ENCODE measurements around the gene NUF2.
"Not testable (repeated sequence)": the region's sequence is repeated elsewhere in the genome, so short reads cannot be mapped to it uniquely, and the experiment has no call there.

NUF2 gene

DNA sequence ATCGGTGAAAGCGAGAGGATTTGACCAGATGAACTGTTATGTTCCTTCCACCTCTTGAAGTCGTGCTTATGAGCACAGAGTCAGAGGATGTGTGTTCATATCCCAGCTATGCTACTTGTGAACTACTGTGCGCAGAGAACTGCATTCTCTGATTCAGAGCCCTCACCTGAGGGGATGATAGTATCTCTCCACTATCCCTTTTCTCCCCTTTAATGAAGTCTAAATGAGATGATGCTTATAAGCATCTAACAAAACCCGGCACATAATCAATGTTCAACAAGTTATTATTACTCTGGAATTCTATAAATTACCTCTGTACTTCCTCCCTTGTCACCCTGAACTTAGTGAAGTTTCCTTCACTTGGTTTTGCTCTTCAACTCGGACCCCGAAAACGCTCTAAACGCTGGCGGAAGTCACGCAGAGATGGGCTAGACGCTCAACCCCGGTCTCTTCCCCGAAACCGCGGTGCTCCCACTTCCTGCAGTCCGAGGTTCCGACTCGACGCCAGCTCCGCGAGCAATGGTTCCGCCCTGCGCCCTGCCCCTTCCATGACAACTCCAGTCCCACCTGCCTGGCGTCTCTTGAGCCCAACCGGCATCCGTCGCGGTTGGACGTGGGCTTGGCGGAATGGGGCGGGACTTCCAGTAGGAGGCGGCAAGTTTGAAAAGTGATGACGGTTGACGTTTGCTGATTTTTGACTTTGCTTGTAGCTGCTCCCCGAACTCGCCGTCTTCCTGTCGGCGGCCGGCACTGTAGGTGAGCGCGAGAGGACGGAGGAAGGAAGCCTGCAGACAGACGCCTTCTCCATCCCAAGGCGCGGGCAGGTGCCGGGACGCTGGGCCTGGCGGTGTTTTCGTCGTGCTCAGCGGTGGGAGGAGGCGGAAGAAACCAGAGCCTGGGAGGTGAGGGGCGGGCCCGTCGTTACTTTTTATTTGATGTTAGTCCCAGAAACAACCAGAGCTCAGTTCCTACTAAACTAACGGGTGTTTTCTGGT, at the start of gene NUF2:
Gene NUF2 (plus strand): TSS at position 644 of the 995 bp plus-strand sequence. CDS start 4,098 bp downstream, outside the sequence.
- DNase-seq: peak; percentile 95

DNA sequence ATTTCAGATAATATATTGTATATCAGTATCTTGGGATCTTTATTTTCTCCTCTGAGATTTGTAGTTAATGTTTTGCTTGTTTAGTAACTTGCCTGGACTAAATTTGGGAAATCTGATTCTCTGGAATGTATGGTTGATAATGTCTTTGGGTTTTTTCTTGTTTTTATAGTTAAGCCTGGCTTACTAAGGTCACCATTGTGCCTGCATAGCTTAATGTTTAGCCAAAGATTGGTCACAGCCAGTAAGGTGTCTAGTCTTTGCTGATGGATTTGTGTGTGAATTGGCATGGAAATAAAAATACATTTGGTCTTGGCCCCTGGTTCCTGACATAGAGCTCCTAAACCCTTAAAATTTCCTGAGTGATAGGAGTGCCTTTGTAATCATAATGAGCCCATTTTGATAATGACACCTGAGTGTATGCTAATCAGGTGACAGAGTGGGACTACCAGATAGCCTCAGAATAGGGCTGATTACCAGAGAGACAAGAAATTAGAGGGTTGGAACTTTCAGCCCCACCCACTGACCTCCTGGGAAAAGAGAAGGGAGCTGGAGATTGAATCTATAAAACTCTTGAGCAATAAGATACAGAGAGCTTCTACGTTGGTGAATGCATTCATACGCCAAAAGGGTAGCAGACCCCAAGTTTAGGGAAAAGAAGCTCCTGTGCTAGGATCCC, 47.9 kb upstream of the NUF2 start:
- DNase-seq: no peak

DNA sequence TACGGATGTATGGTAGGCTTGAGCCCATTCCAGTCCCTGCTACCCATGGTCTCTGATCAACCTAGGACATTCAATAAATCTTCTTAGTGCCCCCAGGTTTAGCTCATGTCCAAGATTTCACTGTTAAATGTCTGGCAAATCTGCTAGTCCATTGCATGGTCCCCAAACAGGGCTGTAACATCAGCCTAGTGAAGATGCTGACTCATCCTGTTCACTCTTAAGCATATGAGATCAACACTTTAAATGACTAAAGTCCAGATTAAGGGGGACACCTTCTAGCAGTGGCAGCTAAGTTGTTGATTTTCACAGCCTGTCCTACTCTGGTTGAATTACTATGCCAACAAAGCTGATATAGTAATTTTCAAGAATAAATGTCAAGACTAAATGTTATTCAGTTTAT, 46.5 kb upstream of the NUF2 start:
- no peak for DNase-seq

DNA sequence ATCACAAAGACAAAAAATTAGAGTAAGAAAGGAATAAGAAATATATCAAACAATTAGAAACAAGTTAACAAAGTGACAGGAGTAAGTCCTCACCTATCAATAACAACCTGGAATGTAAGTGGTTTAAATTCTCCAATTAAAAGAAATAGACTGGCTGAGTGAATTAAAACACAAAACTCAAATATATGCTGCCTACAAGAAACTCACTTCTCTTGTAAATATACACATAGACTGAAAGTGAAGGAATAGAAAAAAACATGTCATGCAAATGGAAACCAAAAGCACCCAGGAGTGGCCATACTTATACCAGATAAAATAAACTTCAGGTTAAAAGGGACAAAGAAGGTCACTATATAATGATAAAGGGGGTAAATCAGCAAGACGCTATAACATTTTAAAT, 43.2 kb upstream of the NUF2 start:
- DNase-seq: no peak

DNA sequence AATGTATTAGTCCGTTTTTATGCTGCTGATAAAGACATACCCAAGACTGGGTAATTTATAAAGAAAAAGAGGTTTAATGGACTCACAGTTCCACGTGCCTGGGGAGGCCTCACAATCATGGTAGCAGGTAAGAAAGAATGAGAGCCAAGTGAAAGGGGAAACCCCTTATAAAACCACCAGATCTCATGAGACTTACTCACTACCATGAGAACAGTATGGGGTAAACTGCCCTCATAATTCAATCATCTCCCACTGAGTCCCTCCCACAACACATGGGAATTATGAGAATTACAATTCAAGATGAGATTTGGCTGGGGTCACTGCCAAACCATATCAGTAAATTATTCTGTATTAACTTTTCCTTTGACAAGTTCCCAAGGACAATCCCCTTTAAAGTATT, 36.9 kb upstream of the NUF2 start:
- not testable (repeated sequence) for DNase-seq

DNA sequence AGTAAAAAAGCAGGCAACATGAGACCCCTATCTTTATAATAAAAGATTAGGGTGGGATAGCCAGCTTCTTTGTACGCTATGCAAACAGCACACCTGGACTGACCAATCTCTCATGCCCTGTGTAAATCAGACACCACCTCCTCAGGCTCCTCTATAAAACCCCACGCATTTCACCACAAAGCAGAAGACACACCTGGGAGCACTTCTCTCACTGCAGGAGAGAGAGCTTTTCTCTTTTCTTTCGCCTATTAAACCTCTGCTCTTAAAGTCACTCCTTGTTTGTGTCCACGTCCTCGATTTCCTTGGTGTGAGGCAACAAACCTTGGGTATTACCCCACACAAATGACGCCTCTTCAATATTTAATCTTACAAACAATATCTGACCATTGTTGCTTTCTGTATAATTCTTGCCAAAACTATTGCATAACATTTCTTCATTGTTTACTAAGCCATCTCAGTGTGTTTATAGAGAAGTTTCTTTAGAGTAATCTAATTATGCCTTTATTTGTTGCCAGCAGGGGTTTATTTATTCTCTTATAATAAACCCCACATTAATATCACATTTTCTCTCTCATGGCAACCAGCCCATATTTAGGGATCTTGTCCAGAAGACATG, 31.6 kb upstream of the NUF2 start:
- no peak for DNase-seq

DNA sequence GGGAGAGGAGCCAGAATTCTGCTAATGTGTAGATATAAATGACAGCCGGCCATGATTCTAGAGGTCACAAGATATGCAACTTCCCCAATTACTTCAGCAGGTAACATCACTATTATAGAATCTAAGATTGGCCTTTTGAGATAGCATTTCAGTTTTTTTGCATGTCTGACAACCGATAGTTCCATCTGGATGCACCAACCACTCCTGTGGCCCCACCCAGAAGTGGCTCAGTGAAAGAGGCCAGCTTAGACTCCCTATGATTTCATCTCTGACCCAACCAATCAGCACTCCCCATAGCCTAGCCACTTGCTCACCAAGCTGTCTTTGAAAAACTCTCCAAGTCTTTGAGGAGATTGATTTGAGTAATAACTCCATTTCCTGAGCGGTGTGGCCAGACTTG, 30.3 kb upstream of the NUF2 start:
- no peak for DNase-seq

DNA sequence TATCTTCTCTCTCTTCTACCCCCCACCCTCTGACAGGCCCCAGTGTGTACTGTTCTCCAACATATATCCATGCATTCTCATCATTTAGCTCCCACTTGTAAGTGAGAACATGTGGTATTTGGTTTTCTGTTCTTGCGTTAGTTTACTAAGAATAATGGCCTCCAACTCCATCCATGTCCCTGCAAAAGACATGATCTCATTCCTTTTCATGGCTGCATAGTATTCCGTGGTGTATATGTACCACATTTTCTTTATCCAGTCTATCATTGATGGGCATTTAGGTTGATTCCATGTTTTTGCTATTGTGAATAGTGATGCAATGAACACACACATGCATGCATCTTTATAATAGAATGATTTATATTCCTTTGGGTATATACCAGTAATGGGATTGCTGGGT, 29.6 kb upstream of the NUF2 start:
- not testable (repeated sequence) for DNase-seq

DNA sequence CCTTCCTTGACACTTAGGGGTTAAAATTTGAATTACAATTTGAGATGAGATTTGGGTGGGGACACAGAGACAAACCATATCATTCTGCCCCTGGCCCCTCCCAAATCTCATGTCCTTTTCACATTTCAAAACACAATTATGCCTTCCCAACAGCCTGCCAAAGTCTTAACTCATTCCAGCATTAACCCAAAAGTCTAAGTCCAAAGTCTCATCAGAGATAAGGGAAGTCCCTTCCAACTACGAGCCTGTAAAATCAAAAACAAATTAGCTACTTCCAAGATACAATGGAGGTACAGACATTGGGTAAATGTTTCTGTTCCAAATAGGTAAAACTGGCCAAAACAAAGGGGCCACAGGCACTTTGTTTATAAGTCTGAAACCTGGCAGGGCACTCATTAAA, 28.3 kb upstream of the NUF2 start:
- not testable (repeated sequence) for DNase-seq

DNA sequence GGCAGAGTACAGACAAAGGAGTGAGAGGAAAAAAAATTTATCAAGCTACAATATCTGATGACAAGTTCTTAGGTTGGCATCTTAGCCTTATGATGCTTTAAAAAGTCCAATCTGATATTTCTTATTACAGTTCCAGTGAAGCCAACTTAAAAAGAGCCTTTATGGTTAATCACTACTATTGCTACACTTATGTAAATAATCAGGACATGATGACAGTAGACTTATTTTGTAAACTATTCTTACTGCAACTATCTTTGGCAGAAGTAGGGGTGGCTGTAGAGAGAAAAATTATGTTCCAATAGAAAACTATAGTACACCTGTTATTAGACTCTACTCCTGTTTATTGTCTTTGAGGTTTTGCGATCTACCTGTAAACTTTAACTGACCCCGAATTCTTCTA, 25.8 kb upstream of the NUF2 start:
- no peak for DNase-seq

DNA sequence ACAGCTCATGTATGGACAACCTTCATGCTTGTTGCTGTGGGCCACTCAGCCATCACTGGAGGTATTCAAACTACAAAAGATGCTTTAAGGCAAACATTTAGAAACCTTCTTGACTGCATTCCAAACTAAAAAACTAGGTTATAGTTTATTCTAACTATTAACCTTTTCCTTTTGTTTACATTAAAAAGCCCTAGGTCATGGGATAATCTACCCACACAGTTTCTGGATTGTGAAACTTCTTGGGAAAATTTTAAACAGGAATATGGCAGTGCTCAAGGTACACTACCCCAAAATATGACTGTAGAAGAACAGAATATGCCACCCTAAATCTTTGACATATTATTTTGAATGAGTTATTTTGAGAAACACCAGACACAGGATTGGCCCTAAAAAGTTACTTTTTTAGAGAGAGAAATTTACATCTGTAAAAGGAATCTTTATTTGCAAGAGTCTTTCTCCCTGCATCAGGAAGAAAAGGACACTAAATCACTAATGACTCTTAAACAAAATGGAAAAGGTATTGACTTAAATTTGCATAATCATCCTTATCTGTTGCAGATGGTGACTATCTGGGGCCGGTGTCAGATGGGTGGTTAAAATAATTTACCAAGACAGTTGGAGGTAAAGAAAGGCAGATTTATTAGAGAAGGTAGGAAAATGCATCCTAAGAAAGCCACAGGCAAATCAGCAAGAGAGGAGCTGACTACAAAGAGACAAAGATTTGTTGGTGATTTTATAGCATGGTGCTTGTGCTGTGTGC, 25.1 kb upstream of the NUF2 start:
- no peak for DNase-seq

DNA sequence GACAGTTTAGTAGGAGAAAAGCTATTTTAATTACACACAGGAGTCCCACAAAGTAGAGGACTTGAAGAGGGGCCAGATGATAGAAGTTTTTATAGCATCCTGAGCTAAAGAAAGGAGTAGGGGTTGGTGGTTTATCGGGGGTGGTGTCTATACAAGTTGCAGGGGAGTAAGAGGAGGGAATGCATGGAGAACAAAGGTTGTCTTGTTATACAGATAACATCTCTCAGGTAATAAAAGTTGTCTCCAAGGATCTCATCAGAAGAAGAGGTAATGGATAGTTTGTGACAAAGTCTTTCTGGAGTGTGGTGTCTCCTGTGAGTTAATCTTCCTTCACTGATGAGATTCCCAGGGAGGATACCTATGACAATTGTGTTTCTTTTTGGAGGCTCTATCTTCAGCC, 23.4 kb upstream of the NUF2 start:
- DNase-seq: no peak

DNA sequence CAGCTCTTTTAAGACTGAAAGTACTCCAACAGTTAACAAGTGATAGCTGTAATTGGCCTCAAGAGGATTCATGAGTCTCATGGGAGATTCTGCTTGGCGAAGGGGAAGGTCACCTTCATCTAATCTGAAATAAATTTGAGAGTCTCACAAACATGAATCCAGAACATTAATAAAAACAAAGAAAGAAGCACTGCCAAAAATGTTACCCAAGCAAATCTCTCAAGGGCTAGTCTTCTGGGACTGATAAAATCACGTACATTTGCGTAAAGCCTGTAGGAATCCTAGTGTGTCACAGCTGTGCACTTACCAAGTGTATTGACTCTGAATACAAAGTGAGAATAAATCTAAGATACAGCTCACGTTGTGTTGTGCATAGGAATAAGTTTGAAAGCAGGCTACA, 21.2 kb upstream of the NUF2 start:
- DNase-seq: no peak

DNA sequence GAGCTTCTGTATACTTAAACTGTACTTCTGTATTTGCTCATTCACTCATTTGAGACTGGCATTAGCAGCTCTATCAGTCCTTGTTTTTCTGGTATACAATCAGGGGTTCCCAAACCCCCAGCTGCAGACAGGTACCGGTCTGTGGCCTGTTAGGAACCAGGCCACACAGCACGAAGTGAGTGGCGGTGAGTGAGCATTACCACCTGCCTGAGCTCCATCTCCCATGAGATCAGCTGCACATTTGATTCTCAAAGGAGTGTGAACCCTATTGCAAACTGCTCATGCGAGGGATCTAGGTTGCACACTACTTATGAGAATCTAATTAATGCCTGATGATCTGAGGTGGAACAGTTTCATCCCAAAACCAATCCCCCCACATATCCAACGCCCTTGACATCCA, 18.2 kb upstream of the NUF2 start:
- no peak for DNase-seq

DNA sequence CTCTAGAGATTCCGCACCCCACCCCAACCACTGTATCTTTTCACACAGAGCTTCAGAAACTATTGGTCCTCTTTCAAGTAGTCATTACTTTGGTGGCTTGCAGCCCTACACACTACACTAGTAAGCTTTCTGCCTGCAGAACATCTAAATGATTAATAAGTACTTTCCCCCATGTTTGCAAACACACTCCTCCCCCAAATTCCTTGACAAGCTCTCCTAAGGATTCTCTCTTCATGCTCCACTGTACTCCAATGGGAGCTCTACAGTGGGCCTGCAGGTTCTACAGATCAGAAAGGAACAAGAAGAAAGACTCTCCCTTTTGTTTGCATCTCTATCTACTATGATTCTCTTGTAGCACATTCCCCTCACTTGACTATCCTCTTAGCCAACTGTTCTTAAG, 16.3 kb upstream of the NUF2 start:
- no peak for DNase-seq

DNA sequence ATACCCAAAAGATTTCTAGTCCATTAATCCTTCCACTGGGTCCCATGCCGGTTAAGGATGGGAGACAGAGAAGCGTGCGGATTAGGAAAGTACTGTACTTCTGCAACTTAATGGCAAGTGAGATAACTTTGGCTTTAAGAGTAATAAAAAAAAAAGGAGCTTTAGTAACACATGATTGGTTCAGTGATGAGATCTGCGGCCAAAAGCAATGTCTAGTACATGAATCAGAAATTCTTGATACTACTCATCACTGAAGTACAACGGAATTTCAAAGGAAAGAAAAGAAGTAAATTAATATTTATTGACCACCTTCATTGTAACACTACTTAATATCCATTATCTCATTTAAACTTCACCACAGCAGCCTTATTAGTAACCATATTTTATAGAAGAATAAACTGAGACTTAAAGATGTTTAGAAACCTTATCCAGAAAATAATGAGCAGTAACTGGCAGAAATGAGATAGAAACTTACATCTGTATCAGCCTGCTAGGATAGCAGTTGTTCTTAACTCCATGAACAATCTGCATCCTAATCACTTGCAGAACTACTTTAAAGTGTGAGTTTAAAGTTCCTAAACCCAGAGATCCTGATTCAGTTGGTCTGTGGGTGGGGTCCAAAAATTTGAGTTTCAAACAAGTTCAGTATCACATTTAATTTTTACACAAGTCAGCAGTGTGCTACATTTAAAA, 14.1 kb upstream of the NUF2 start:
- DNase-seq: no peak

DNA sequence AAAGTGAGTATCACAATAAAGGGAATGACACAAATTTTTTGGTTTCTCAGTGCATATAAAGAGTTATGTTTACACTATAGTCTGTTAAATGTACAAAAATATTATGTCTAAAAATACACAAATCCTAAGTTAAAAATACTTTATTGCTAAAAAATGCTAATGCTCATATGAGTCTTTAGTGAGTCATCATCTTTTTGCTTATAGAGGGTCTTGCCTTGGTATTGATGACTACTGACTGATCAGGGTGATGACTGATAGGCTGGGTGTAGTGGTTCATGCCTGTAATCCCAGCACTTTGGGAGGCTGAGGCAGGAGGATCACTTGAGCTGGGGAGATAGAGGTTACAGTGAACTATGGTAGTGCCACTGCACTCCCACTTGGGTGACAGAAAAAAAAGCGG, 12.9 kb upstream of the NUF2 start:
- DNase-seq: no peak

DNA sequence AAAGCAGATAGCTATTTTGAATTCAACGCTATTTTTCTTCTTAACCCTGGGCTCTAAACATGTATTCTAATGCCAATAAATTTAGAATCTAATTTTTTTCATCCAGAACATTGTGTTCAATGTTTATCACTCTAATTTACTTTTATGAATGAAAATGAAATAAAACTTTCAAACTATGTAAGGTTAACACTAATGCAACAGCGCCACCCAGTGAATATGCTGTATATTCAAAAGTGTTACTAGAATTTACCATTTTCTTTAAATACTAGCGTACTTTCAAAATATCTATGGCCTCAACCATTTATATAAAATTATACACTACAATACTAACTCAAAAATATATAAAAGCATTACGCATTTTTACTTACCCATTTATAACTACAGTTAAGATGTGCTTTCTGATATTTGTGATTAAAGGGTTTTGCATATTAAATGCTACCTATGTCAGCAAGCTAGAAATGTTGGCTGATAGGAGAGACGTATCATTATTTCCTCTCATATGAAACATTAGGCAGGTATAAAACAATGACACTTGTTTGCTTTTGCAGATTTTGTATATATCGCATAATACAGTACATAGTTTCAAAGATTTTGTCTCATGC, 5.9 kb upstream of the NUF2 start:
- no peak for DNase-seq

DNA sequence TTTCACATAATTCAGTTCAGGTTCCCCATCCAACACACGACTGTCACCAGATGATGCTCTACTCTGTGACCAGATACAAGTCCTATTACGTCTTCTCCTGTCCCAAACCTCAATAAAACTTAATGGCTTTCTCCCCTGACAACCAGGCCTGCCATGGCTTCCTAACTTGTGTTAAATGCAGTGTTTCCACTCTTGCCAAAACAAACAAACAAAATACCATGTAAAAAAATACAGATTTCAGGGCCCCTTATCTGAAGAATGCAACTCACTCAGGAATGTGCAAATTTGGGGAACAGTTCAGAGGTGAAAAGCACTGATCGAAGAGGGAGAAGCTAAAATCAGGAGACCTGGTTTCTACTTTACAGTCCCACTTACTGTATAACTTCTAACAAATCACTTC, 863 bp upstream of the NUF2 start:
- no peak for DNase-seq

DNA sequence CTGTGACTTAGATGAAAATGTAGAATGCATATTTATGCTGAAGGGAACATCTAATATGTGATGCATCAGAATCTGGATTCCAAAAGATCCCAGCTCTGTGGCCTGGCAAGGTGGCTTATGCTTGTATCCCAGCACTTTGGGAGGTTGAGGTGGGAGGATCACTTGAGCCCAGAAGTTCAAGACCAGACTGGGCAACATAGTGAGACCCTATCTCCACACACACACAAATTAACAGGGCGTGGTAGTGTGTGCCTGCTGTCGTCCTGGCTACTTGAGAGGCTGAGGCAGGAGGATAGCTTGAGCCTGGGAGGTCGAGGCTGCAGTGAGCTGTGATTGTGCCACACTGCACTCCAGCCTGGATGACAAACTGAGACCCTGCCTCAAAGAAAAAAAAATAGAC, 1.6 kb downstream of the NUF2 start:
- not testable (repeated sequence) for DNase-seq

DNA sequence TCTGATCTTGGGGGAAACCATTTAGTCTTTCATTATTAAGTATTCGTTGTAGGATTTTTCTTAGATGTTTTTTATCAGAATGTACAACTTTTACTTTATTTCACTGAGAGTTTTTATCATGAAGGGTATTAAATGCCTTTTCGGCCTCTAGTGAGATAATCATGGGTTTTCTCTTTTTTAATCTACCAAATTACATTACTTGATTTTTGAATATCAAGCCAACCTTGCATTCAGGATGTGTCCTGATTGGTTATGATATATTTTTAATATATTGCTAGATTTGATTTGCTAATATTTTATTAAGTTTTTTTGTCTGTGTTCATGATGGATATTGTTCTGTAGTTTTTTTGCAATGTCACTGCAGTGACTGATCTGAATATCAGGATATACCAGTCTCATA, 9.4 kb downstream of the NUF2 start:
- no peak for DNase-seq

DNA sequence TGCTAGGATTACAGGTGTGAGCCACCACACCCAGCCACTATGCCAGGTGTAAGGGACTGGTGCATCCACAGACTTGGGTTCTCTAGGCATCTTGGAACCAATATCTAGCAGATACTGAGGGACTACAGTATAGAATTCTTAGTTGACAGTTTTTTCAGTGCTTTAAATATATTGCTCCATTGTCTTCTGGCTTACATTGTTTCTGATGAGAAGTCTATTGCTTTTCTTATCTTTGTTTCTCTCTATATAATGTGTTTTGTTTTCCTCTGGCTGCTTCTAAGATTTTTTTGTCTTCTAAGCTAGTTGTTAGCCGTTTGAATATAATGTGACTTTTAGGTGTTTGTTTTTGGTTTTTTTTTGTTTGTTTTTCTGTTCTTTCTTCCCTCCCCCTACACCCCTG, 13.5 kb downstream of the NUF2 start:
- DNase-seq: no peak
